Osteoblast (primary cell): Measurements from ENCODE around the gene BAZ1A. TPM values are rescaled to one million over a fixed set of nuclear protein-coding genes. Genes with fewer than 3 reads are reported as not detected.

Experiments
- DNase-seq: peaks from one replicate; pipeline ENCODE4 v3.0.0; 2011; ENCODE audit warnings: low spot score, mixed read lengths; ENCODE audit not compliant: insufficient read length; ENCODE audit errors: missing footprints
- H2AFZ ChIP-seq: 2 replicates; pipeline ENCODE4 v1.6.0; 2011; ENCODE audit warnings: mild to moderate bottlenecking, low read length
- H3K27ac ChIP-seq: 2 replicates; pipeline ENCODE4 v1.5.1; 2011; ENCODE audit warnings: mild to moderate bottlenecking, low read depth, low read length, moderate library complexity
- H3K27me3 ChIP-seq: 2 replicates; pipeline ENCODE4 v1.6.0; 2012; ENCODE audit warnings: mild to moderate bottlenecking, control low read depth, inconsistent platforms, low read length, moderate library complexity; ENCODE audit not compliant: insufficient read depth
- H3K36me3 ChIP-seq: 2 replicates; pipeline ENCODE4 v1.5.1; 2011; ENCODE audit warnings: mild to moderate bottlenecking, low read length, control low read depth, moderate library complexity; ENCODE audit not compliant: insufficient read depth
- H3K4me1 ChIP-seq: 2 replicates; pipeline ENCODE4 v1.5.1; 2011; ENCODE audit warnings: mild to moderate bottlenecking, low read length, control low read depth, moderate library complexity; ENCODE audit not compliant: insufficient read depth
- H3K4me2 ChIP-seq: 2 replicates; pipeline ENCODE4 v1.6.0; 2011; ENCODE audit warnings: mild to moderate bottlenecking, low read length; ENCODE audit not compliant: insufficient read depth
- H3K4me3 ChIP-seq: fragments of 200-600 bp; sonication (generic); 3 replicates; pipeline ENCODE4 v1.5.1; 2012; ENCODE audit warnings: mild to moderate bottlenecking, low read length, inconsistent platforms; ENCODE audit not compliant: insufficient read depth
- H3K79me2 ChIP-seq: 2 replicates; pipeline ENCODE4 v1.6.0; 2012; ENCODE audit warnings: mild to moderate bottlenecking, low read length, control low read depth, inconsistent platforms; ENCODE audit not compliant: insufficient read depth
- H3K9me3 ChIP-seq: 2 replicates; pipeline ENCODE4 v1.5.1; 2011; ENCODE audit warnings: low read depth, low read length, control low read depth
- H4K20me1 ChIP-seq: 2 replicates; pipeline ENCODE4 v1.6.0; 2012; ENCODE audit warnings: mild to moderate bottlenecking, low read length, control low read depth; ENCODE audit not compliant: insufficient read depth
- total RNA-seq: library from RNA; depleted of rRNA; stranded (reverse); fragments of >200 nt; gene quantifications from 2 replicates; pipeline ENCODE4 v1.2.3, GENCODE V29; 2012
- TF ChIP-seq, protein P1 (sequence below): IDR thresholded peaks from 2 replicates; pipeline ENCODE4 v1.5.1; 2011; ENCODE audit warnings: mild to moderate bottlenecking, low read depth, low read length, moderate library complexity; ENCODE audit errors: extremely low read depth

Gene BAZ1A
- total RNA-seq, 1 donor: 23.9 TPM

GRCh38 chr14:34912966-34913365 is 37.8 kb upstream of the BAZ1A start:
- no peak overlapping the region for H2AFZ ChIP-seq
- H3K4me1 ChIP-seq: peaks cover 3% of the 10 kb centered on the region
- no peaks in the 10 kb centered on the region for H3K27me3 ChIP-seq
- TF ChIP-seq, protein P1, sequence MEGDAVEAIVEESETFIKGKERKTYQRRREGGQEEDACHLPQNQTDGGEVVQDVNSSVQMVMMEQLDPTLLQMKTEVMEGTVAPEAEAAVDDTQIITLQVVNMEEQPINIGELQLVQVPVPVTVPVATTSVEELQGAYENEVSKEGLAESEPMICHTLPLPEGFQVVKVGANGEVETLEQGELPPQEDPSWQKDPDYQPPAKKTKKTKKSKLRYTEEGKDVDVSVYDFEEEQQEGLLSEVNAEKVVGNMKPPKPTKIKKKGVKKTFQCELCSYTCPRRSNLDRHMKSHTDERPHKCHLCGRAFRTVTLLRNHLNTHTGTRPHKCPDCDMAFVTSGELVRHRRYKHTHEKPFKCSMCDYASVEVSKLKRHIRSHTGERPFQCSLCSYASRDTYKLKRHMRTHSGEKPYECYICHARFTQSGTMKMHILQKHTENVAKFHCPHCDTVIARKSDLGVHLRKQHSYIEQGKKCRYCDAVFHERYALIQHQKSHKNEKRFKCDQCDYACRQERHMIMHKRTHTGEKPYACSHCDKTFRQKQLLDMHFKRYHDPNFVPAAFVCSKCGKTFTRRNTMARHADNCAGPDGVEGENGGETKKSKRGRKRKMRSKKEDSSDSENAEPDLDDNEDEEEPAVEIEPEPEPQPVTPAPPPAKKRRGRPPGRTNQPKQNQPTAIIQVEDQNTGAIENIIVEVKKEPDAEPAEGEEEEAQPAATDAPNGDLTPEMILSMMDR: no peak
- no peak overlapping the region for H3K27ac ChIP-seq
- no peak overlapping the region for H3K4me3 ChIP-seq
- no peaks in the 10 kb centered on the region for H4K20me1 ChIP-seq
- no peaks in the 10 kb centered on the region for H3K79me2 ChIP-seq
- H3K36me3 ChIP-seq: no peaks in the 10 kb centered on the region
- no peaks in the 10 kb centered on the region for H3K9me3 ChIP-seq
- DNase-seq: no peak
- no peak overlapping the region for H3K4me2 ChIP-seq

DNA sequence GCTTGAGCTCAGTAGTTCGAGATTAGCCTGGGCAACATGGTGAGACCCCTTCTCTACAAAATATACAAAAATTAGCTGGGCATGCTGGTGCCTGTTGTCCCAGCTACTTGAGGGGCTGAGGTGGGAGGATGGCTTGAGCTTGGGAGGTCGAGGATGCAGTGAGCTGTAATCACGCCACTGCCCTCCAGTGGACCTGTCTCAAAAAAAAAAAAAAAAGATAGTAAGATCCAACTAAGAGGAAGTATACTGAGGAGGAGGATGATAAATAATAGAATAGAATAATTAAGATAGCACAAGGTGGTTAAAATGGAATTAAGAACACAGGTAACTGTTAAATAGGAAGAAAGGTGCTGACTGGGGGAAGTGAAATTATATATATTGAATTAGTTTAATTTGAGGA is 37.0 kb upstream of the BAZ1A start:
- Histone ChIP-seq H3K4me3 (no peak overlapping the region), H3K27ac (no peak overlapping the region), H3K27me3 (no peaks in the 10 kb centered on the region), H3K4me2 (no peak overlapping the region), H3K9me3 (no peaks in the 10 kb centered on the region), H4K20me1 (no peaks in the 10 kb centered on the region), H3K79me2 (no peaks in the 10 kb centered on the region), H3K4me1 (peaks cover 3% of the 10 kb centered on the region), H2AFZ (no peak overlapping the region), H3K36me3 (no peaks in the 10 kb centered on the region)
- TF ChIP-seq, protein P1: peak; percentile 12
- no peak for DNase-seq

DNA sequence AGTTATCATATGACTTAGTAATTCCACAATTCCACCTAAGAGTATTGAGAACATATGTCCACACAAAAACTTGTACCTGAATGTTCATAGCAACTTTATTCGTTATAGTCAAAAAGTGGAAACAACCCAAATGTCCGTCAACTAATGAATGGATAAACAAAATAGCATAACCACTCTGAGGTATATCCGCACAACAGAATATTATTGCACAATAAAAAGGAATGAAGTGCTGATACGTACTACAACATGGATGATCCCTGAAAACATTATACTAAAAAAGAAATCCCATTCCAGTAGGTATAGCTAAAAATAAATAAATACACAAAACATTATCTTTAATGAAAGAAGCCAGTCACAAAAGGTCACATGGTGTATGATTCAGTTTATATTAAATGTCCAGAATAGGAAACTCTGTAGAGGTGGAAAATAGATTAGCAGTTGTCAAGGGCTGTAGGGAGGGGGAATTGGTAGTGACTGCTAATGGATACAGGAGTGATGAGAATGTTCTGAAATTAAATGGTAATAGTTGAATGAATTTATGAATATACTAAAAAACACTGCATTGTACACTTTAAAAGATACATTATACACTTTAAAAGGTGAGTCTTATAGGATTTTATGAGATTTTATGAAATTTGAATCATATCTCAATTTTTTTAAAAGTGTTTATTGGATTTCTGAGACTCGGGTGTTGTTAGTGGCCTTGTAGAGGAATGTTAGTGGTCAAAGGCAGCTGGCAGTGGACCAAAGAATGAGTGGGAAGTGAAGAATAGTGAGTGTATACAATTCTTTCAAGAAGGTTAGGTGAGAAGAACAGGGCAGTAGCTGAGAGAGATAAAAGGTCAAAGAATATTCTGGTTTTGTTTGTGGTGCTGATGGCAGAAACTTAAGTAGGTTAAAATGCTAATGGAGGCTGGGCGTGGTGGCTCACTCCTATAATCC is 36.3 kb upstream of the BAZ1A start:
- no peak overlapping the region for H2AFZ ChIP-seq
- no peaks in the 10 kb centered on the region for H3K27me3 ChIP-seq
- TF ChIP-seq, protein P1: no peak
- no peak for DNase-seq
- no peak overlapping the region for H3K4me2 ChIP-seq
- H3K27ac ChIP-seq: no peak overlapping the region
- peaks cover 3% of the 10 kb centered on the region for H3K4me1 ChIP-seq
- no peaks in the 10 kb centered on the region for H3K9me3 ChIP-seq
- H3K36me3 ChIP-seq: no peaks in the 10 kb centered on the region
- no peak overlapping the region for H3K4me3 ChIP-seq
- no peaks in the 10 kb centered on the region for H4K20me1 ChIP-seq
- H3K79me2 ChIP-seq: no peaks in the 10 kb centered on the region

DNA sequence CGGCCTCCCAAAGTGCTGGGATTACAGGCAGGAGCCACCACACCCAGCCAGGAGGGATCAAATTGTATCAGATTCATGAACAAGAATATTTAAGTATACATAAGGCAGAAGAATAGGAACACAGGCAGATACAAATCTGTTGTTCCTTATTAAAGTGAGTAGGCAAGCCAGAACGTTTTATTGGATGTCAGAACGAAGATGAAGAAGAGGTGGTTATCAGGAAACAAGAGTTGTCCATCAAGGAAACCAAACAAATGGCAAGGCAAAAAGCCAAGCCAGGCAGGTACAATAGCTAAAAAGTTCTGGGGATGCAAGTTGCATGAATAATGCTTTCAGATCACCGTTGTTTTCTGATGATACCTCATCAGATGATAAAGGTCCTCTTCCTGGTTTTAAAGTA is 31.1 kb upstream of the BAZ1A start:
- Histone ChIP-seq H3K4me3 (no peak overlapping the region), H2AFZ (no peak overlapping the region), H4K20me1 (no peaks in the 10 kb centered on the region), H3K9me3 (no peaks in the 10 kb centered on the region), H3K36me3 (no peaks in the 10 kb centered on the region), H3K27ac (no peak overlapping the region), H3K27me3 (no peaks in the 10 kb centered on the region), H3K4me1 (no peaks in the 10 kb centered on the region), H3K4me2 (no peak overlapping the region), H3K79me2 (no peaks in the 10 kb centered on the region)
- TF ChIP-seq, protein P1: no peak
- no peak for DNase-seq
